GM19467 (cell line): ENCODE data around the gene ZNF837.
"Not testable (repeated sequence)": the region's sequence is repeated elsewhere in the genome, so short reads cannot be mapped to it uniquely, and the experiment has no call there.

Experiments
- ATAC-seq: cut with Tn5 transposase; IDR thresholded peaks from one replicate; pipeline ENCODE4 v1.9.1; 2021; ENCODE audit warnings: mild to moderate bottlenecking, moderate library complexity; ENCODE audit not compliant: unreplicated experiment

The ZNF837 gene

GRCh38 chr19:58351990-58352755 is 28.7 kb downstream of the ZNF837 start:
- no peak for ATAC-seq

- ATAC-seq = no peak
Observed at GRCh38 chr19:58351558-58351878, 29.3 kb downstream of the ZNF837 start.

- ATAC-seq = no peak
Observed at GRCh38 chr19:58350871-58351557, 29.8 kb downstream of the ZNF837 start.

GRCh38 chr19:58350001-58350861 is 30.6 kb downstream of the ZNF837 start:
- ATAC-seq = no peak

- no peak for ATAC-seq
Observed at GRCh38 chr19:58349590-58349989, 31.2 kb downstream of the ZNF837 start.

- ATAC-seq = not testable (repeated sequence)
Observed at GRCh38 chr19:58348080-58348479, 32.8 kb downstream of the ZNF837 start.

GRCh38 chr19:58346961-58347929 is 33.6 kb downstream of the ZNF837 start:
- peak; percentile 85 for ATAC-seq

GRCh38 chr19:58345558-58345957 is 35.3 kb downstream of the ZNF837 start:
- ATAC-seq = no peak

GRCh38 chr19:58338825-58339558 is 41.8 kb downstream of the ZNF837 start:
- ATAC-seq = no peak

- ATAC-seq = no peak
Observed at GRCh38 chr19:58338336-58338735, 42.5 kb downstream of the ZNF837 start.

GRCh38 chr19:58336820-58337219 is 44.0 kb downstream of the ZNF837 start:
- ATAC-seq = no peak

GRCh38 chr19:58336216-58336615 is 44.6 kb downstream of the ZNF837 start:
- ATAC-seq = no peak

GRCh38 chr19:58335630-58336029 is 45.2 kb downstream of the ZNF837 start:
- no peak for ATAC-seq

- ATAC-seq = no peak
Observed at GRCh38 chr19:58334691-58335249, 46.1 kb downstream of the ZNF837 start.

GRCh38 chr19:58332697-58333096 is 48.1 kb downstream of the ZNF837 start:
- ATAC-seq = no peak

- no peak for ATAC-seq
Observed at GRCh38 chr19:58330458-58330857, 50.4 kb downstream of the ZNF837 start.

GRCh38 chr19:58328999-58329398 is 51.8 kb downstream of the ZNF837 start:
- ATAC-seq = no peak

- peak; percentile 79 for ATAC-seq
Observed at GRCh38 chr19:58326914-58327726, 53.7 kb downstream of the ZNF837 start, which contains the start of gene ZSCAN22. Gene ZSCAN22 (plus strand): TSS chr19:58326994. CDS start chr19:58334803, 7,809 bp downstream.
